ENCODE results near the gene GRK5.

DNA sequence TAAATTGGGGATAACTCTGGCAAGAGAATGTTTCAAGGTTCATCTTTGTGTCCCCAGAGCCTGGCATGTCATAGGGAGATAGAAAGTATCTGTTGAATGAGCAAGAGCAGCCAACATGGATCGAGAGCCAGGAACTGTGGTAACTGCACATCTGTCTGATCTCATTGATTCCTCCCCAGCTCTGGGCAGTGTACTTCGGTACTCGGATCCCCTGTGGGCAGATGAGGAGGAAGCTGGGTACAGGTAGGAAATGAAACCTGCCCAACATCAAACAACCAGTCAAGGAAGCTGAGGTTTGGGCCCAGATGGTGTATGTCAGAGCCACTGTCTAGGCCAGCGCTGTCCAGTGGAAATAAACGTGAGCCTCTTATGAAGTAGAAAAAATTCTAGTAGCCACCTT, 76.4 kb downstream of the GRK5 start:
- TF ChIP-seq, protein P1, sequence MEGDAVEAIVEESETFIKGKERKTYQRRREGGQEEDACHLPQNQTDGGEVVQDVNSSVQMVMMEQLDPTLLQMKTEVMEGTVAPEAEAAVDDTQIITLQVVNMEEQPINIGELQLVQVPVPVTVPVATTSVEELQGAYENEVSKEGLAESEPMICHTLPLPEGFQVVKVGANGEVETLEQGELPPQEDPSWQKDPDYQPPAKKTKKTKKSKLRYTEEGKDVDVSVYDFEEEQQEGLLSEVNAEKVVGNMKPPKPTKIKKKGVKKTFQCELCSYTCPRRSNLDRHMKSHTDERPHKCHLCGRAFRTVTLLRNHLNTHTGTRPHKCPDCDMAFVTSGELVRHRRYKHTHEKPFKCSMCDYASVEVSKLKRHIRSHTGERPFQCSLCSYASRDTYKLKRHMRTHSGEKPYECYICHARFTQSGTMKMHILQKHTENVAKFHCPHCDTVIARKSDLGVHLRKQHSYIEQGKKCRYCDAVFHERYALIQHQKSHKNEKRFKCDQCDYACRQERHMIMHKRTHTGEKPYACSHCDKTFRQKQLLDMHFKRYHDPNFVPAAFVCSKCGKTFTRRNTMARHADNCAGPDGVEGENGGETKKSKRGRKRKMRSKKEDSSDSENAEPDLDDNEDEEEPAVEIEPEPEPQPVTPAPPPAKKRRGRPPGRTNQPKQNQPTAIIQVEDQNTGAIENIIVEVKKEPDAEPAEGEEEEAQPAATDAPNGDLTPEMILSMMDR (conservative IDR thresholded peaks at IDR 0.05 in 1 of 2, IDR thresholded peaks at IDR 0.05 in 1 of 2; ENCODE audit: extremely low read depth in 1 of 2, insufficient read depth in 1 of 2, low read depth in 1 of 2, low read length in 2 of 2): no peak
- TF ChIP-seq EZH2 (IDR thresholded peaks at IDR 0.05; ENCODE audit: borderline replicate concordance, low read length): no peak

Data from mammary epithelial cell (primary cell).